HepG2 (cell line): Measurements from ENCODE around the gene SLC13A3. TPM values are rescaled to one million over a fixed set of nuclear protein-coding genes. Genes with fewer than 3 reads are reported as not detected.

ENCODE experiments used
- ATAC-seq: fragments of 200-7000 bp; cut with Tn5 transposase; 3 replicates; pipeline ENCODE4 v1.9.1; 2020; ENCODE audit warnings: mild to moderate bottlenecking, moderate library complexity
- BruUV-seq: library from RNA; stranded (reverse); fragments of 400-500 nt; replicated peaks from 2 replicates; lab custom pipeline; 2021; lab: Mats Ljungman, UMichigan
- CTCF ChIA-PET: fragments of 300-600 bp; formaldehyde crosslinking; extraction: SDS; loops from one replicate; lab custom pipeline; 2021; ENCODE audit warnings: low total read pairs, inconsistent platforms, low intra/inter-chr PET ratio; lab: Yijun Ruan, JAX
- POLR2A ChIA-PET: fragments of 350-600 bp; sonication (Branson Sonifier 250); formaldehyde crosslinking; loops from one replicate; lab custom pipeline; 2020; ENCODE audit warnings: antibody characterized with exemption, inconsistent platforms; lab: Yijun Ruan, JAX
- DNase-seq: peaks from one replicate; pipeline ENCODE4 v3.0.0-alpha.2; 2015; ENCODE audit warnings: low spot score
- FAIRE-seq: peaks from 3 replicates; lab custom pipeline; 2011; peaks lifted over from hg19 to GRCh38; lab: Jason Lieb, UNC
- H2AFZ ChIP-seq: one replicate; pipeline ENCODE4 v1.6.1; 2011; ENCODE audit warnings: low read length, inconsistent platforms
- H3K27ac ChIP-seq: fragments of 300-600 bp; 3 replicates; pipeline ENCODE4 v1.8.0; 2011; ENCODE audit warnings: mixed run types, mild to moderate bottlenecking, mixed read lengths, low read length, inconsistent platforms; ENCODE audit not compliant: insufficient read depth; ENCODE audit errors: extremely low read length
- H3K27me3 ChIP-seq, 2 experiments: fragments of 200-600 bp in 1 of 2; 2 replicates in 1 of 2; 3 replicates in 1 of 2; pipeline versions ENCODE4 v1.6.0 to v1.8.0; 2011; ENCODE audit warnings: low read length in 2 of 2, mild to moderate bottlenecking in 2 of 2, moderate library complexity in 2 of 2, inconsistent platforms in 1 of 2; ENCODE audit not compliant: insufficient read depth in 2 of 2, control insufficient read depth in 1 of 2
- H3K36me3 ChIP-seq, 2 experiments: fragments of 200-600 bp in 1 of 2; replicated peaks in 1 of 2; 2 replicates in 1 of 2; 3 replicates in 1 of 2; pipeline versions ENCODE4 v1.5.1 to v1.8.0; 2011; ENCODE audit warnings: low read length in 2 of 2, inconsistent platforms in 1 of 2; ENCODE audit not compliant: insufficient read depth in 2 of 2, control insufficient read depth in 1 of 2
- H3K4me1 ChIP-seq: 2 replicates; pipeline ENCODE4 v1.5.1; 2012; ENCODE audit warnings: low read length, inconsistent platforms; ENCODE audit not compliant: insufficient read depth
- H3K4me2 ChIP-seq: 2 replicates; pipeline ENCODE4 v1.6.0; 2011; ENCODE audit warnings: low read depth, low read length, inconsistent platforms
- H3K4me3 ChIP-seq, 3 experiments: fragments of 200-600 bp in 1 of 3; sonication (generic), shearing (Covaris generic) in 1 of 3; replicated peaks in 1 of 3; 2 replicates each; pipeline ENCODE4 v1.5.1; 2011 to 2016; ENCODE audit warnings: low read length in 3 of 3, inconsistent platforms in 2 of 3, low read depth in 2 of 3, mild to moderate bottlenecking in 2 of 3, control low read depth in 1 of 3, mixed read lengths in 1 of 3; ENCODE audit not compliant: insufficient read depth in 1 of 3
- H3K79me2 ChIP-seq: one replicate; pipeline ENCODE4 v1.6.1; 2011; ENCODE audit warnings: low read length, inconsistent platforms; ENCODE audit not compliant: insufficient read depth
- H3K9ac ChIP-seq: 2 replicates; pipeline ENCODE4 v1.6.0; 2011; ENCODE audit warnings: mild to moderate bottlenecking, low read depth, low read length, inconsistent platforms; ENCODE audit not compliant: insufficient read depth
- H3K9me3 ChIP-seq: 2 replicates; pipeline ENCODE4 v1.5.1; 2012; ENCODE audit warnings: mild to moderate bottlenecking, low read length
- H4K20me1 ChIP-seq: 2 replicates; pipeline ENCODE4 v1.6.0; 2011; ENCODE audit warnings: inconsistent platforms, mild to moderate bottlenecking, low read length, moderate library complexity; ENCODE audit not compliant: insufficient read depth
- ARHGAP35 ChIP-seq: sonication (generic); formaldehyde crosslinking; IDR thresholded peaks from 2 replicates; pipeline ENCODE4 v1.9.0; 2022; ENCODE audit warnings: mild to moderate bottlenecking, inconsistent platforms, moderate library complexity, missing genetic modification reagents, borderline replicate concordance
- CBX5 ChIP-seq: sonication (generic); formaldehyde crosslinking; IDR thresholded peaks from 2 replicates; pipeline ENCODE4 v1.4.0; 2020; ENCODE audit warnings: missing genetic modification reagents, borderline replicate concordance
- GFI1 ChIP-seq: sonication (generic); formaldehyde crosslinking; IDR thresholded peaks from 2 replicates; pipeline ENCODE4 v1.5.0; 2020; ENCODE audit warnings: missing genetic modification reagents, mild to moderate bottlenecking, borderline replicate concordance
- IKZF5 ChIP-seq: IDR thresholded peaks from 2 replicates; pipeline ENCODE4 v1.6.1; 2018; ENCODE audit warnings: missing genetic modification reagents, mild to moderate bottlenecking, missing compliant biosample characterization
- NFE2L1 ChIP-seq: sonication (generic); formaldehyde crosslinking; IDR thresholded peaks from 2 replicates; pipeline ENCODE4 v1.4.0; 2020; ENCODE audit warnings: missing genetic modification reagents, mild to moderate bottlenecking, borderline replicate concordance
- PAX8 ChIP-seq: sonication (generic); formaldehyde crosslinking; IDR thresholded peaks from 2 replicates; pipeline ENCODE4 v1.8.0; 2022; ENCODE audit warnings: mild to moderate bottlenecking, missing genetic modification reagents, borderline replicate concordance
- ZBTB25 ChIP-seq: IDR thresholded peaks from 2 replicates; pipeline ENCODE4 v1.6.1; 2018; ENCODE audit warnings: missing genetic modification reagents
- ZFP82 ChIP-seq: sonication (generic); formaldehyde crosslinking; IDR thresholded peaks from 2 replicates; pipeline ENCODE4 v1.5.1; 2020; ENCODE audit warnings: mild to moderate bottlenecking, missing genetic modification reagents, borderline replicate concordance
- ZNF761 ChIP-seq: sonication (generic); formaldehyde crosslinking; conservative IDR thresholded peaks from 2 replicates; pipeline ENCODE4 v1.4.0; 2020; ENCODE audit warnings: mild to moderate bottlenecking, missing genetic modification reagents
- ZNF891 ChIP-seq: sonication (generic); formaldehyde crosslinking; IDR thresholded peaks from 2 replicates; pipeline ENCODE4 v1.5.0; 2020; ENCODE audit warnings: mild to moderate bottlenecking, missing genetic modification reagents
- WGBS: methylation state at CpG from one replicate; pipeline ENCODE4 v1.1.6; 2017; ENCODE audit warnings: low lambda C conversion rate; 5-methylcytosine and 5-hydroxymethylcytosine counted together
- in situ Hi-C: cut with HindIII; loops from 2 replicates; pipeline ENCODE4 v1.10.0; 2017; ENCODE audit warnings: low pct_unique_long_range_greater_than_20kb; ENCODE audit not compliant: extremely low pct_ligation_motif_present
- intact Hi-C: fragments of 100-400 bp; cut with micrococcal nuclease; formaldehyde crosslinking; loops from one replicate; pipeline ENCODE4 v1.10.0; 2022; ENCODE audit not compliant: unreplicated experiment
- polyA plus RNA-seq, 8 experiments: library from polyadenylated mRNA; depleted of rRNA in 3 of 8; stranded (reverse) in 7 of 8; unstranded in 1 of 8; fragments of >200 nt; fragmentation: Illumina TruSeq in 4 of 8; extraction: Trizol in 4 of 8; gene quantifications; 2 replicates each; pipeline versions ENCODE4 v1.2.1 to v1.2.3, GENCODE V29; 2011 to 2016; ENCODE audit warnings: low read depth in 4 of 8, missing spikeins in 1 of 8, mixed read lengths in 1 of 8; ENCODE audit not compliant: insufficient read depth in 1 of 8
- total RNA-seq, 5 experiments: library from RNA; depleted of rRNA; stranded (reverse); fragments of >200 nt; fragmentation: Illumina TruSeq; extraction: Trizol; gene quantifications; 2 replicates each; pipeline ENCODE4 v1.2.3, GENCODE V29; 2016; ENCODE audit warnings: low read depth in 1 of 5
- TF ChIP-seq, protein P1 (sequence below): IDR thresholded peaks from 2 replicates; pipeline ENCODE4 v1.6.1; 2016; ENCODE audit warnings: missing compliant biosample characterization, missing genetic modification reagents, borderline replicate concordance
- TF ChIP-seq, protein P2 (sequence below): sonication (generic); formaldehyde crosslinking; IDR thresholded peaks from 2 replicates; pipeline ENCODE4 v1.4.0; 2020; ENCODE audit warnings: mild to moderate bottlenecking, missing genetic modification reagents
- TF ChIP-seq, protein P3 (sequence below): sonication (generic); formaldehyde crosslinking; IDR thresholded peaks from 2 replicates; pipeline ENCODE4 v1.5.0; 2020; ENCODE audit warnings: mild to moderate bottlenecking, missing genetic modification reagents, moderate library complexity

The SLC13A3 gene
- total and polyA plus RNA-seq, 2 of the 13 experiments (the other 11 are each of a cell fraction or from before 2014, with no cell fraction given), result 66.5 to 76.0 TPM

GRCh38 chr20:46512943-46513844, 138.1 kb downstream of the SLC13A3 start, which contains the start of gene ZNF334 (continued):
- TF ChIP-seq PAX8, result no peak
- TF ChIP-seq, protein P1, sequence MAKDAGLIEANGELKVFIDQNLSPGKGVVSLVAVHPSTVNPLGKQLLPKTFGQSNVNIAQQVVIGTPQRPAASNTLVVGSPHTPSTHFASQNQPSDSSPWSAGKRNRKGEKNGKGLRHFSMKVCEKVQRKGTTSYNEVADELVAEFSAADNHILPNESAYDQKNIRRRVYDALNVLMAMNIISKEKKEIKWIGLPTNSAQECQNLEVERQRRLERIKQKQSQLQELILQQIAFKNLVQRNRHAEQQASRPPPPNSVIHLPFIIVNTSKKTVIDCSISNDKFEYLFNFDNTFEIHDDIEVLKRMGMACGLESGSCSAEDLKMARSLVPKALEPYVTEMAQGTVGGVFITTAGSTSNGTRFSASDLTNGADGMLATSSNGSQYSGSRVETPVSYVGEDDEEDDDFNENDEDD, result 0 out of 2 replicates have a peak, but pooled peaks have one; percentile 31
- 0 out of 2 replicates have a peak, but pooled peaks have one; percentile 21 for TF ChIP-seq ZBTB25
- 0 out of 2 replicates have a peak, but pooled peaks have one; percentile 40 for TF ChIP-seq IKZF5 (CRISPR knock-in tag)
- no peak for TF ChIP-seq GFI1
- TF ChIP-seq, all 625 proteins: peak for 136

- no peak overlapping the region for H3K9ac ChIP-seq
- WGBS, result 71% methylated on average over 2 of the region's 2 CpGs
- H3K4me3 ChIP-seq, result no peak overlapping the region
- no peaks in the 10 kb centered on the region for H4K20me1 ChIP-seq
- in situ Hi-C loops, result no loop called here
- no peaks in the 10 kb centered on the region for H3K4me1 ChIP-seq
- FAIRE-seq, result no peak
- TF ChIP-seq ZFP82, result no peak
- no peak for TF ChIP-seq ZNF761 (CRISPR knock-in tag)
- TF ChIP-seq, protein P2, sequence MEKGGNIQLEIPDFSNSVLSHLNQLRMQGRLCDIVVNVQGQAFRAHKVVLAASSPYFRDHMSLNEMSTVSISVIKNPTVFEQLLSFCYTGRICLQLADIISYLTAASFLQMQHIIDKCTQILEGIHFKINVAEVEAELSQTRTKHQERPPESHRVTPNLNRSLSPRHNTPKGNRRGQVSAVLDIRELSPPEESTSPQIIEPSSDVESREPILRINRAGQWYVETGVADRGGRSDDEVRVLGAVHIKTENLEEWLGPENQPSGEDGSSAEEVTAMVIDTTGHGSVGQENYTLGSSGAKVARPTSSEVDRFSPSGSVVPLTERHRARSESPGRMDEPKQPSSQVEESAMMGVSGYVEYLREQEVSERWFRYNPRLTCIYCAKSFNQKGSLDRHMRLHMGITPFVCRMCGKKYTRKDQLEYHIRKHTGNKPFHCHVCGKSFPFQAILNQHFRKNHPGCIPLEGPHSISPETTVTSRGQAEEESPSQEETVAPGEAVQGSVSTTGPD, result no peak
- TF ChIP-seq ARHGAP35 (CRISPR knock-in tag), result no peak
- TF ChIP-seq NFE2L1 (CRISPR knock-in tag), result no peak
- no peak for TF ChIP-seq ZNF891 (CRISPR knock-in tag)
- TF ChIP-seq, protein P3, sequence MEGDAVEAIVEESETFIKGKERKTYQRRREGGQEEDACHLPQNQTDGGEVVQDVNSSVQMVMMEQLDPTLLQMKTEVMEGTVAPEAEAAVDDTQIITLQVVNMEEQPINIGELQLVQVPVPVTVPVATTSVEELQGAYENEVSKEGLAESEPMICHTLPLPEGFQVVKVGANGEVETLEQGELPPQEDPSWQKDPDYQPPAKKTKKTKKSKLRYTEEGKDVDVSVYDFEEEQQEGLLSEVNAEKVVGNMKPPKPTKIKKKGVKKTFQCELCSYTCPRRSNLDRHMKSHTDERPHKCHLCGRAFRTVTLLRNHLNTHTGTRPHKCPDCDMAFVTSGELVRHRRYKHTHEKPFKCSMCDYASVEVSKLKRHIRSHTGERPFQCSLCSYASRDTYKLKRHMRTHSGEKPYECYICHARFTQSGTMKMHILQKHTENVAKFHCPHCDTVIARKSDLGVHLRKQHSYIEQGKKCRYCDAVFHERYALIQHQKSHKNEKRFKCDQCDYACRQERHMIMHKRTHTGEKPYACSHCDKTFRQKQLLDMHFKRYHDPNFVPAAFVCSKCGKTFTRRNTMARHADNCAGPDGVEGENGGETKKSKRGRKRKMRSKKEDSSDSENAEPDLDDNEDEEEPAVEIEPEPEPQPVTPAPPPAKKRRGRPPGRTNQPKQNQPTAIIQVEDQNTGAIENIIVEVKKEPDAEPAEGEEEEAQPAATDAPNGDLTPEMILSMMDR (CRISPR knock-in tag), result no peak
- TF ChIP-seq CBX5, result no peak
- CTCF ChIA-PET, result no interaction called here
- ATAC-seq, result no peak
- no peaks in the 10 kb centered on the region for H3K36me3 ChIP-seq
- DNase-seq, result no peak
- POLR2A ChIA-PET, result no interaction called here
- H3K27me3 ChIP-seq, result peaks cover 0 to 11% of the 10 kb centered on the region in 2 experiments; a peak in 2 of 5 replicates
- no peaks in the 10 kb centered on the region for H3K9me3 ChIP-seq
- H3K79me2 ChIP-seq, result no peaks in the 10 kb centered on the region
- H3K27ac ChIP-seq, result no peak overlapping the region
- intact Hi-C loops, result no loop called here
- BruUV-seq, result no TSS peak
- no peak overlapping the region for H3K4me2 ChIP-seq
- H2AFZ ChIP-seq, result no peak overlapping the region
Observed at GRCh38 chr20:46509523-46509922, 141.7 kb downstream of the SLC13A3 start.
